GM18951 (cell line): ENCODE data around the gene CFAP70.

Experiments
- POLR2A ChIP-seq: IDR thresholded peaks from 4 replicates; pipeline ENCODE4 v1.6.1; 2011; ENCODE audit warnings: mild to moderate bottlenecking; ENCODE audit not compliant: insufficient read length, insufficient read depth; ENCODE audit errors: extremely low read depth
- in situ Hi-C: fragments of 300-500 bp; cut with MboI; formaldehyde crosslinking; loops from one replicate; pipeline ENCODE4 v1.12.0; 2022; ENCODE audit warnings: low sequenced_read_pairs, mixed read lengths, inconsistent platforms; ENCODE audit not compliant: unreplicated experiment

The CFAP70 gene

DNA sequence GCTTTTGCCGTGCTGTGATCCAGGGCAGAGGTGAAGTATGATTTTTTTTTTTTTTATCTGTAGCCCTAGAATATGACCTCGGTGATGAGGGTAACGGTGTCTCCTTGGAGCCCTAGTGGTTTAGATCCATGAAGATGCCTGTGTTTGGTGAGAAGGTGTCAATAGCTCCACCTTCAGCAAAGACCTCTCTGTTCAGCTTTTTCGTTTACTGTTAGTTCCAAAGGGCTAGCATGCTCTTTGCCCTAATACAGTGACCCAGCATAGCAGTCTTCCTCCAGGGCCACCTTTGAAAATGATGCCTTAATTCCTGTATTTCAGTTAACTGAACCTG is 105.5 kb downstream of the CFAP70 start:
- no peak for TF ChIP-seq POLR2A
- in situ Hi-C loops, result loop anchor here (10.0 kb wide), 1 partner anchor 392 kb away; the partner anchor contains the start of gene MYOZ1

DNA sequence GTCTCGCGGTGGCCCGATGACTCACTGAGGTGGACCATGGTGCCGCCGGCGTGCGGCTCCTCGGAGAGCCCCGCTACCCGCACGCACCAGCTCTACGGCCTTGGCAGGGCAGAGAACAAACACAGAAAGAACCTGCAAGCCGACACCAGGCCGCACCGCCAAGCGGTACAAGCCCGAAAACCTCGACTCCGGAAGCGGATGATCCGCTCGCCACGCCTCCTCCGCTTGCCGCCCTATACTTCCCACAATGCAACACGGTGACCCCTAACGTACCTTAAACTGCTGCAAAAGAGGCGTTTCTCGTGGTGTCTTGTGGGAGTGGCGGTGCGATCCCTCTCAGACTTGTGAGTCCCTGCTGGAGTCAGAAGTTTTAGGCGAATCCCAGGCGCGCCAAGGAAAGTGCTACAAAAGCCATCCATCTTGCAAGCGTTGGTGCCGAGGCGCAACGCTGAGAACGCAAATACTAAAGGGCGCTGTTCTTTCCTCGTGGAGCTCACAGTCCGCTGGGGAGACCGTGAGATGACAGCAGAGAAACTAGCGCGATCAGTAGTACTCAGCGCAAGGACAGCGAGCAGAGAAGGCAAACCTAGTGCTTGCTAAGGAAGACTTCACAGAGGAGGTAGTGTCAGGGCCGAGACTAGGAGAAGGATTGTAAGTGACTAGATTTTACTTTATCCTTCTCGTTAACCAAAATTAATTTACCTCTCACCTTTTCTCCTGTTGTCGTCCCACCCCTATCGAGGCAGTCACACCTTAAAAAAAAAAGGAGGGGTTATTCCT is 106.0 kb downstream of the CFAP70 start, which contains the start of gene MRPS16:
Gene MRPS16, minus strand, starts transcription at position 200 of the 780 bp plus-strand sequence. Its CDS starts 162 bp downstream, at position 38.
- in situ Hi-C loops, result loop anchor here (10.0 kb wide), 1 partner anchor 392 kb away; the partner anchor contains the start of gene MYOZ1
- TF ChIP-seq POLR2A, result peak; percentile 91

GRCh38 chr10:73251683-73252444 is 106.8 kb downstream of the CFAP70 start:
- TF ChIP-seq POLR2A, result no peak
- in situ Hi-C loops, result loop anchor here (10.0 kb wide), 1 partner anchor 393 kb away; the partner anchor contains the start of gene MYOZ1

DNA sequence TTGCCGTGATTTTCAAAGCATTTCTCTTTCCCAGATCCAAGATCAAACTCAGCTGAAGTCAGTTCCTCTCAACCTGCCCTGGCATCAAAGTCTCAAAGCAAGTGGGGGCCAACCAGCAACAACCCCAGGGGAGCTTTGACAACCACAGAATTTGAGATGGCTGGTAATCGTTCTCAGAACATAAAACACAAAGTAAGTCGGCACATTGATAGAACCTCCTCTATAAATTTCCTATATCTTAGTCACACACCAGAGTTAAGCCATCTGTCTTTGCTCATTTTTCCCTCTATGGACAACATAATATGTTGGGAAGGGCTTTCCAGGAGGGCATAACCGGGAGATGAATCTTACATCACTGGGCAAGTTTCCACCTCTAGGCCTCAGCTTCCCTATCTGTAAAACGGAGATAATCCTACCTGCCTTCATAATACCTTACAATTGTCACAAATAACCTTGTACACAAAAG is 110.4 kb downstream of the CFAP70 start:
- in situ Hi-C loops, result no loop called here
- TF ChIP-seq POLR2A, result no peak

DNA sequence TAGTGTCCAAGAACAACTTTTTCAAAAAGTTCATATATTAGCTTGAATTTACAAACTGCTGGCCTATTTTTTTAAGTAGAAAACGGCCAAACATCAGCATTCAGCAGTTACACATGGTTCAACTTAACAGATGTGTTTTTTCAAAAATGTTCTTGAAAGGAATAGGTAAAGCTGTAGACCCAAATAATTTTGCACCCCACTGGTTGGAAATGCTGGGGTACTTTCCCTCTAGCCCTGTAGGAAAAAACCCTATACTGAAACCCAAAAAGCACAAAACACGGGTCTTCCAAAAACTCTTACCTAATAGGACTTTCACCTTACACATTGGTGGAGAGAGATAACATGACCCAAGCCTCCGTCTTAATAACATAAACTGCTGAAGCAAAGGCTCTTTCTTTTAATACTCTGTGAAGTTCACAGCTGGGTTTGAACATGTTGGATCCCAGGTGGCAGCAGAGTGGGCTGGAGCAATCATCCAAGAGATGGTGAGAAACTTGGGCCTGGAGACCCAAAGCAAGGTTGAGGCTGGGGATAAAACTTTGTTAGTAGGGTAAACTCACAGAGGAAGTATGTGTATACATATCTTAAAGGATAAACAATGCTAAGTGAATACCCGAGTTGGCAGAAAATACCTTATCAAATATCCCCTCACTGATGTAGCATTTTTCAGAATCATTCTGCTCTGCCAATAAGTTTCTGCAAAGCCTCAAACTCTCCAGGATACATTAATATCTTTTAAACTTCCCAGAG is 111.0 kb downstream of the CFAP70 start:
- in situ Hi-C loops, result no loop called here

DNA sequence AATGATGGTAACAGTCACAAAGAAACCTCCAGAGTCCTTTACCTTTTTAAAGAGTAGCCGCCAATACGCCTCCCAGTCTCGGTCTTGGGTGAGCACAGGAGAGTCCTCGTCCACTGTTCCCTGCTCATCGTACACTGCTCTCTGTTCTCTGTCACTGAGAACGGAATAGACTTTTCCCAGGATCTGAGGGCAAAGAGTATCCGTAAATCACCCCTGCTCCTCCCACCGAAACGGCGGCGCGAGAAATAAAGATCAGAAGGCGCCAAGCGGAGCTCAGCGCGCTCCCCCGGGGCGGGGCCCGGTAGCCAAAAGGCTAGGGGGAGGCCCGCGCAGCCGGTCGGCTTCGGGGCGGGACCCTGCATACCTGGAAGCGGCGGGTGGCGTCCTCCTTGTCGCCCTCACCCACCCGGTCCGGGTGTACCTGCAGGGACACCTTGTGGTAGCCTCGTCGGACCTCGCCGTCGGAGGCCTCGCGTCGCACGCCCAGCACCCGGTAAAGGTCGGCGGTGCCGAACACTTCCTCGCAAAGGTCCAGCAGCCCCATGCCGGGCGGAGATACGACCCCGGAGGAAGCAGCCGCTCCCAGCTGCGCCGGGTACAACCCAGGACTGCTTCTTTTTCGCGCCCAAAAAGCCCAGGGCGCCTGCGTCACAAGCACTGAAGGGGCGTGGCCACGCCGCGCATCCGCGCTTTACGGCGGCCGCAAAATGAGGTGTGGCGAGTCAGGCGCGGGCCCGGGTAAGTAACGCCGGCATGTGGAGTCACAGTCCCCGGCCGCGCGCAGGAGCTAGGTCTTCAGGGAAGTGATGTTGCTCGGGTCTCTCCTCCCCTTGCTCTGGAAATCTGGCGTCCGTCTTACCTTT is 111.8 kb downstream of the CFAP70 start, which contains the start of gene DNAJC9:
Gene DNAJC9, minus strand, starts transcription at position 610 of the 863 bp plus-strand sequence. Its CDS starts 66 bp downstream, at position 544.
- TF ChIP-seq POLR2A, result peak; percentile 96
- in situ Hi-C loops, result no loop called here

More for the DNA sequence above, 111.0 kb downstream of the CFAP70 start:
- no peak for TF ChIP-seq POLR2A

GRCh38 chr10:73246322-73246645 is 112.4 kb downstream of the CFAP70 start:
- in situ Hi-C loops, result no loop called here
- no peak for TF ChIP-seq POLR2A

DNA sequence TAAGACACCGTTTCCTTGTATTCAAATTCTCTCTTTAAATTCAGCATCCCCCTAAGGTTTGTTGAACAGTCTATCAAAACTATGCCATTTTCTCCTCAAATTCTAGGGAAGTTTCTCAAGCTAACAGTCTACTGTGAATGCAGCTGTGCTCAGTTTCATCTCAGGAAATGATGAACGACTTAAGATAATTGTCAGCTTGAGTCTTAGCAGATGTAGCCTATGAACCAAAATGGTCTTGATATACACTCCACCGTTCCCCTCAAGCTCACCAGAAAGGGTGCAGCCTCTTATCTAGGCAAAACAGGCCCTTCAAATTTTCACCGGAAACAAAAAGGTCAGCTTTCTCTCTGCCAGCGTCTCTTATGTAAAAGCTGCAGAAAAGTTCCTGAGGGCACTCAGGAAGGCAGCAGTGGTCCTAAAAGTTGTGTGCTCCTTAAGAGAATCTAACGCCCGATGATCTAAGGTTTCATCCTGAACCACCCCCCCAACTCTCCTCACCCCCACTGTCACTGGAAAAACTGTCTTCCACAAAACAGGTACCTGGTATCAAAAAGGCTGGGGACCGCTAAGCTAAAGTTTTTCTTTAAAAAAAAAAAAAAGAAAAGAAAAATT is 113.7 kb downstream of the CFAP70 start:
- TF ChIP-seq POLR2A, result no peak
- in situ Hi-C loops, result no loop called here

DNA sequence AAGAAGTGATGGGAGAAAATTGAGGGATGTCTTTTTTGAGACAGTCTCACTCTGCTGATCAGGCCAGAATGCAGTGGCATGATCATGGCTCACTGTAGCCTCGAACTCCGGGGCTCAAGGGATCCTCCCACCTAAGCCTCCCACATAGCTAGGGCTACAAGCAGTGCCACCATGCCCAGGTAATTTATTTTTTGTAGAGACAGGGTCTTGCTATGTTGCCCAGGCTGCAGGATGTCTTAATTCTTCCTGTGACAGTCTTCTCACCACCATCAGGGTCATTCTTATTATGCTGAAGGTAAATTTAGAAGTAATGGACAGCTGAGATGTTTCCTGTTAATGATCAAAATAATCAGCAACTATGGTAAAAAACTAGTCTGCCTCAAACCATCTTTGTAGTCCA is 118.8 kb downstream of the CFAP70 start:
- in situ Hi-C loops, result no loop called here
- no peak for TF ChIP-seq POLR2A

GRCh38 chr10:73238990-73239566 is 119.6 kb downstream of the CFAP70 start:
- TF ChIP-seq POLR2A, result no peak
- in situ Hi-C loops, result no loop called here

DNA sequence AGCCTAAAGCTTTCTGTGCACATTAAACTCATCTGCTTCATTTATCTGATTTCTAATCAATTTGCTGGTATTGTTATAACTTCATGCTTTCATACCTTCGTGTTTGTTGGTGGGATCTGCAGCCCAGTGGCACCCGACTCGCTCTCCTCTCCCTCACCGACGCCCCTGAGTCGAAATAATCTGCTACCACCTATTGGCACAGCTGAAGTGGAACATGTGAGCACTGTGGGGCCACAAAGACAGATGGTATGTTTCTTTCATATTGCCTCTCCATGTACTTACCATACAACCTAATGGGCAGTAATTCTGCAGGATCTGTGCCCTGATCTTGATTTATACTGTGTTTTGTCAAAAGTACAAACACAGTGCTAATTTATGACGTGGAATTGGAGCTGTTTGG is 124.0 kb downstream of the CFAP70 start:
- TF ChIP-seq POLR2A, result no peak
- in situ Hi-C loops, result no loop called here

GRCh38 chr10:73233883-73234282 is 124.8 kb downstream of the CFAP70 start:
- in situ Hi-C loops, result no loop called here
- no peak for TF ChIP-seq POLR2A

DNA sequence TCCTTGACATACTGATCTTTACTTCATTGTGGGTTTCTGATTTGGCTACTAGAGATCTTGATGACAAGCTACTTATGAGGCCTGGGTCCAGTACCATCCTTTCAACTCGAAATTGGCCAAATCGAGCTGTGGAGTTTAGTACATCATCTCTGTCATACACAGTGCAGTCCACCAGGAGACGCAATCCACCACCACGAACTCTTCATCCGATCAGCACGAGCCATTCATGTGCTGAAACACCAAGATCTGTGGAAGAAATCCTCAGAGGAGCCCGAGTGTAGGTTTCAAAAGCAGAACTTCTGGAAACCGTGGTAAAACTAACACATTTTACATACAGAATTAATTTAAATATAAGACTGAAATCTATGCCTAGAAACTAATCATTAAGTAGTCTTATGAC is 125.8 kb downstream of the CFAP70 start:
- no peak for TF ChIP-seq POLR2A
- in situ Hi-C loops, result no loop called here
